ENCODE measurements around the gene ARHGAP5.
"Not testable (repeated sequence)": the region's sequence is repeated elsewhere in the genome, so short reads cannot be mapped to it uniquely, and the experiment has no call there.

The ARHGAP5 gene

DNA sequence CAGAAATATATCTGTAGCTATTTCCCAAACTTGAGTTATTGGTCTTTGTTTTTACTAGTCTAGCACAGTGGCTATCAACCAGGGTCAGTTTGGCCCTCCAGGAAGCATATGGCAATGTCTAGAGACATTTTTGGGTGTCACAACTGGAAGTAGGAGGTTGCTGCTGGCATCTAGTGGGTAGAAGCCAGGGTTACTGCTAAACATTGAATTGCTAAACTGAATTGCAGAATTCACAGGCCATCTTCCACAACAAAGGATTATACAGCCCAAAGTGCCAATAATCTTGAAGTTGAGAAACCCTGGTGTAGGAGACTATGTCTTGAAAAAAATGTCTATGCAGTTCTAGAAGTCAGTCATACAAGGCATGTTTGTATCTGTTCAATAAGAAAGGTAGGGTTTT, 27.7 kb downstream of the ARHGAP5 start:
- no peak for DNase-seq (ENCODE audit: low read depth in 2 of 3, low spot score in 2 of 3)

GRCh38 chr14:32109676-32110547, 32.8 kb downstream of the ARHGAP5 start:
- no peak for DNase-seq (ENCODE audit: low read depth in 2 of 3, low spot score in 2 of 3)

DNA sequence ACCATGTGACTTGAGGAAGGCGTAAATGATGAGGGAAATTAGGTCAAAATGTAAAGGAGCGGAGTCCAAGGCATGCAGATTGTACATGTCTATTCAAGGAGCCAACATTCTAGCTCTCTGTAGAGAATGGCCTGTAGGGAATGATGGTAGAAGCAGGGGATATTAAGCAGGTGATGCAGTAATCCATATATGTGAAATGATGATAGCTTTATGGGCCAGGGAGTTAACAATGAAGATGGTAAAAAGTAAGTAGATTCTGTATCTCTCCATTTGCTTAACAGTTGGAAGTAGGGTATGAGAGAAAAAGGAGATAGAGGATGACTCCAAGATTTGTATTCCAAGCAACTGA, 33.4 kb downstream of the ARHGAP5 start:
- no peak for DNase-seq (ENCODE audit: low read depth in 2 of 3, low spot score in 2 of 3)

DNA sequence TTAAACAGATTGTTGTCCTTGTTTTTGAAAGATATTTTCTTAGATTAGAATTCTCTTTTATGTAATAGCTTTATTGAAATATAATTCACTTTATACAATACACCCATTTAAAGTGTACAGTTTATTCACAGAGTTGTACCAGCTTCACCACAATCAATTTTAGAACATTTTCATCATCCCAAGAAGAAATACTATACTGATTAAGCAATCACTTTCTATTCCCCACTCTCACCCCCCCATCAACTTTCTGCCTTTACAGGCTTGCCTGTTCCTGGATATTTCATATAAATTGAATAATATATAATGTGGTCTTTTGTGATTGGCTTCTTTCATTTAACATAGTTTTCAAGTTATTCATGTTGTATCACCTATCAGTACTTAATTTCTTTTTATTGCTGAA, 44.4 kb downstream of the ARHGAP5 start:
- no peak for DNase-seq (ENCODE audit: low read depth in 2 of 3, low spot score in 2 of 3)

DNA sequence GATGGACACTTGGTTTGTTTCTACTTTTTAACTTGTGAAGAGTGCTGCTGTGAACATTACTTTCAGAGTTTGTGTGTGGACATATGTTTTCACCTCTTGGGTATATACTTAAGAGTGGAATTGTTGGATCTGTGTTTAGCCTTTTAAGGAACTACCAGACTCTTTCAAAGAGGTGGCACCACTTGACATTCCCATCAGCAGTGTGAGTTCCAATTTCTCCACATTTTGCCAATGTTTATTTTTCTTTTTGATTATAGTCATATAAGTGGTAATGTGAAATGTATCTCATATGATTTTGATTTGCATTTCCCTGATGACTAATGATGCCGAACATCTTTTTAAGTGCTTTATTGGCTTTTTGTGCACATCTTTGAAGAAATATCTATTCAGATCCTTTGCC, 44.8 kb downstream of the ARHGAP5 start:
- no peak for DNase-seq (ENCODE audit: low read depth in 2 of 3, low spot score in 2 of 3)

- DNase-seq (ENCODE audit: low read depth in 2 of 3, low spot score in 2 of 3), result not testable (repeated sequence)
These were observed 50.0 kb downstream of the ARHGAP5 start for GRCh38 chr14:32126899-32127730.

DNA sequence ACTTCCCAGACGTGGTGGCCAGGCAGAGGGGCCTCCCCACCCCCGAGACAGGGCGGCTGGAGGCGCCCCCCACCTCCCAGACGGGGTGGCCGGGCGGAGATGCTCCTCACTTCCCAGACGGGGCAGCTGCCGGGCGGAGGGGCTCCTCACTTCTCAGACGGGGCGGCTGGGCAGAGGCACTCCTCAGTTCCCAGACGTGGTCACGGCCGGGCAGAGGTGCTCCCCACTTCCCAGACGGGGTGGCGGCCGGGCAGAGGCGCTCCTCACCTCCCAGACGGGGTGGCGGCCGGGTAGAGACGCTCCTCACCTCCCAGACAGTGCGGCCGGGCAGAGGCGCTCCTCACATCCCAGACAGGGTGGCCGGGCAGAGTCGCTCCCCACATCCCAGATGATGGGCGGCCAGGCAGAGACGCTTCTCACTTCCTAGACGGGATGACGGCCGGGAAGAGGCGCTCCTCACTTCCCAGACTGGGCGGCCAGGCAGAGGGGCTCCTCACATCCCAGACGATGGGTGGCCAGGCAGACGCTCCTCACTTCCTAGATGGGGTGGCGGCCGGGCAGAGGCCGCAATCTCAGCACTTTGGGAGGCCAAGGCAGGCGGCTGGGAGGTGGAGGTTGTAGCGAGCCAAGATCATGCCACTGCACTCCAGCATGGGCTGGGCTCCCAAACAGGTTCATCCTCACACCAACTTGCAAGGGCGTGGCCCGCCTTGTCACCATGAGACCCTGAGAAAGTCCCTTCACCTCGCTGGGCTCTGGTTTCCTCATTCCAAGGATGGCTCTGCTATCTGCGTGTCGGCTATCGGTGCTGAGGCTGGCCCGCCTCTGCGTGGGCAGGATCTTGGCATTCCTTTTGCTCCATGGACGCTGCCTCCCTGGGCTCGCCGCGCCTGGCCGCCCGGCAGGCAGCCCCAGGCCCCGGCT, 50.9 kb downstream of the ARHGAP5 start:
- not testable (repeated sequence) for DNase-seq (ENCODE audit: low read depth in 2 of 3, low spot score in 2 of 3)

DNA sequence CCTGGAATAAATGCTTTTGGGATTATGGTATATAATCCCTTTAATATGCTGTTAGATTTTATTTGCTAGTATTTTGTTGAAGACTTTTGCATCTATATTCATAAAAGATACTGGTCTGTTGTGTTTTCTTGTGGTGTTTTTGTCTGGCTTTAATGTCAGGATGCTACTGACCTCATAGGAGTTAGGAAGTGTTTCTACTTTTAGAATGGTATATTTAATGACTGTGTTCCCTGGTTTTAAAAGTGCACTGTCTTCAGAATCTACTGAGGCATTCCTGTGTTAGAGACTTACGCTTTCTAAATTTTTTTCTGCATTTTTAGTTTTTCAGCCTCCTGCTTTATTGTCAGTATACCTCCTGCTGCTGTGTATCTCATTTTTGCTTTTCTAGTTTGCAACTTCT, 51.6 kb downstream of the ARHGAP5 start:
- no peak for DNase-seq (ENCODE audit: low read depth in 2 of 3, low spot score in 2 of 3)

DNA sequence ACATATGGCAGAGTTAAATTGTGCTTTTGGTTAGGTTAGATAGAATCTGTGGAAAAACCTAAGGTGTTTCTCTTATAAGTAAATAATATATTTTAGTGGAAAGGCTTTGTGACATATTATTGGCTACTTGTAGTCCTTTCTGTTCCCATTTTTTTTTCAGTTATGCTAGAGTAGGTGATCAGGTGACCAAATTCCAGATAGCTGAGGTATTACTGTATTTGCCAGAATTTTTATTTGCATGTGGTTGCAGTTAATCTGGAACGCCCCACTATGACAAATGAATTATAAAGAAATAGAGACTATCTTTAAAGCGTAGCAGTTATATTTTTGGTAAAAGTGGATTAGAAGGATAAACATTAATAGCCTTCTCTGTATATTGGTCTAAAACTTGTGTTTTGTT, 52.0 kb downstream of the ARHGAP5 start:
- DNase-seq (ENCODE audit: low read depth in 2 of 3, low spot score in 2 of 3), result no peak

DNA sequence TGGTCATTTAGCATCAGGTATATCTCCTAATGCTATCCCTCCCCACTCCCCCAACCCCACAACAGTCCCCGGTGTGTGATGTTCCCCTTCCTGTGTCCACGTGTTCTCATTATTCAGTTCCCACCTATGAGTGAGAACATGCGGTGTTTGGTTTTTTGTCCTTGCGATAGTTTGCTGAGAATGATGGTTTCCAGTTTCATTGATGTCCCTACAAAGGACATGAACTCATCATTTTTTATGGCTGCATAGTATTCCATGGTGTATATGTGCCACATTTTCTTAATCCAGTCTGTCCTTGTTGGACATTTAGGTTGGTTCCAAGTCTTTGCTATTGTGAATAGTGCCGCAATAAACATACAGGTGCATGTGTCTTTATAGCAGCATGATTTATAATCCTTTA, 54.6 kb downstream of the ARHGAP5 start:
- not testable (repeated sequence) for DNase-seq (ENCODE audit: low read depth in 2 of 3, low spot score in 2 of 3)

GRCh38 chr14:32134448-32135097, 57.5 kb downstream of the ARHGAP5 start:
- no peak for DNase-seq (ENCODE audit: low read depth in 2 of 3, low spot score in 2 of 3)

DNA sequence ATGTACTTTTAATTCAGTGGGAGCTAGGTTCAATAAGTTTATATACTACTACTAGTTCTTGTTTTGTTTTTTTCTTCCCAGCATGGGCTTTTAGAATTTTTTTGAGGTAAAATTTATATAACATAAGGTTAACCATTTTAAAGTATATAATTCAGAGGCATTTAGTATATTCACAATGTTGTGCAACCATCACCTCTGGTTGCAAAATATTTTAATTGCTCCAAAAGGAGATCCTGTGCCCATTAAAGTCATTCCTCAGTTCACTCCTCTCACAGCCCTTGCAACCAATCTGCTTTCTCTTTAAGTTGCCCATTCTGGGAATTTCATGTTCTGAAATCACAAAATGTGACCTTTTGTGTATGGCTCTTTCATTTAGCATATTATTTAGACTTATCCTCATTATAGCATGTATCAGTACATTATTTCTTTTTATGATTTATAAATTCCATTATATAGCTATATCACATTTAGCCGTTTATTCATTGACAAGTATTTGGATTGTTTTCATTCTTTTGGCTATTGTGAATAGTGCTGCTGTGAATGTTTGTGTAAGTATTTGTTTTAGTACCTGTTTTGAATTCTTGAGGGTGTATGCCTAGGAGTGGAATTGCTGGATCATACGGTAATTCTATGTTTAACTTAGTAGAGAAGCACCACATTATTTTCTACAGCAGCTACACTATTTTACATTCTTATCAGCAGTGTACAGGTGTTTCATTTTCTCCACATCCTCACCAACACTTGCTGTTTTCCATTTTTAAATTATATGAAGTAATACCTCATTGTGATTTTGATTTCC, 59.1 kb downstream of the ARHGAP5 start:
- no peak for DNase-seq (ENCODE audit: low read depth in 2 of 3, low spot score in 2 of 3)

GRCh38 chr14:32137313-32137712, 60.2 kb downstream of the ARHGAP5 start:
- no peak for DNase-seq (ENCODE audit: low read depth in 2 of 3, low spot score in 2 of 3)

- DNase-seq (ENCODE audit: low read depth in 2 of 3, low spot score in 2 of 3), result no peak
These were observed 60.8 kb downstream of the ARHGAP5 start for GRCh38 chr14:32137892-32138291.

GRCh38 chr14:32142341-32142740, 65.2 kb downstream of the ARHGAP5 start:
- no peak for DNase-seq (ENCODE audit: low read depth in 2 of 3, low spot score in 2 of 3)

DNA sequence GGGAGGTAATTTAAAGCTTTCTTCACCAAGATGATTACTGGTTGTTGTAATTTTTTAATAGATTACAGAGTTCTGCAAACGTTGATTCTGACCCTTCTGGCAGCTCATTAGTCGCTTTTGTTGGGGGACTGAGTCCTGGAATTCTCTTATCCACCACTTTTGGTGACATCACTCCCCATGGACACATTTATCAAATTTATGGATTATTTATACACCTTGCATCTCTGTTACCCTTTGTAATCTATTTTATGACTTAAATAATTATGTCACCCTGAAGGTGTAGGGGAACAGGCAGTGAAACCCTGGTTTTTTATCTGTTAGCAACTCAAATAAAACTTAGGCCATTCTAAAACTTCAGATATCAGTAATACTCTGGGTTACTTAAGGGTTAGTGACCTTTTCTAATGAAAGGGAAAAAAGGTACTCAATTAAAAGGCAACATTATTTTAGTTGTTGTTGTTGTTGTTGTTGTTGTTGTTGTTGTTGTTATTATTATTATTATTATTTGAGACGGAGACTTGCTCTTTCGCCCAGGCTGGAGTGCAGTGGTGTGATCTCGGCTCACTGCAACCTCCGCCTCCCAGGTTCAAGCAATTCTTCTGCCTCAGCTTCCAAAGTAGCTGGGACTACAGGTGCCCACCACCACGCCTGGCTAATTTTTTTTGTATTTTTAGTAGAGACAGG, 65.8 kb downstream of the ARHGAP5 start:
- no peak for DNase-seq (ENCODE audit: low read depth in 2 of 3, low spot score in 2 of 3)

- DNase-seq (ENCODE audit: low read depth in 2 of 3, low spot score in 2 of 3), result no peak
These were observed 73.3 kb downstream of the ARHGAP5 start for GRCh38 chr14:32150392-32150791.

DNA sequence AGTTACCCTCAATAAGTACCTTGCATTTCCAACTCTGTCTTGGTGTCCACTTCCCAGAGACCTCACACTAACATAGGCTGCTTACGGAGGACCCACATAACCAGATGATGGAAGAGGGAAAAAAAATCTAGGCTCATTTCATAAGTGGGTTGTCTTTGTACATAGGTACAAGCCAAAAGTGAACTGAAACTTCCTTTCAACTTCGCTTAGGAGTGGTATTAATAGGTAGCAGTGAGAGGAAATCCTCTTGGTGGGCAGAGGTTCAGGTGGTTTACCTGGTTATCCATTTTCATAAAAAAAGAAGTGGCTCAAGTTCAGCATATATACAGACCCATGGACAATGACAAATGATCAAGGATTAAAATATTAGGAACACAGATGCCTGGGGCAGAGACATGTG, 88.9 kb downstream of the ARHGAP5 start:
- no peak for DNase-seq (ENCODE audit: low read depth in 2 of 3, low spot score in 2 of 3)

GRCh38 chr14:32166924-32167323, 89.8 kb downstream of the ARHGAP5 start:
- DNase-seq (ENCODE audit: low read depth in 2 of 3, low spot score in 2 of 3), result no peak

Measured in activated CD8-positive, alpha-beta memory T cell treated with anti-CD3 and anti-CD28 coated beads for 48 hours (primary cell).